ENCODE measurements around the gene BTG2.
"Not testable (repeated sequence)": the region's sequence is repeated elsewhere in the genome, so short reads cannot be mapped to it uniquely, and the experiment has no call there.

The BTG2 gene, protein sequence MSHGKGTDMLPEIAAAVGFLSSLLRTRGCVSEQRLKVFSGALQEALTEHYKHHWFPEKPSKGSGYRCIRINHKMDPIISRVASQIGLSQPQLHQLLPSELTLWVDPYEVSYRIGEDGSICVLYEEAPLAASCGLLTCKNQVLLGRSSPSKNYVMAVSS

GRCh38 chr1:203304919-203305808 is at the start of gene BTG2:
BTG2 (plus strand) TSS chr1:203305519; CDS start chr1:203305607, 88 bp downstream.
- DNase-seq (ENCODE audit: low read depth) = peak; percentile 69
- TF ChIP-seq CTCF (IDR thresholded peaks at IDR 0.05; ENCODE audit: control insufficient read depth, extremely low read depth, insufficient read depth) = no peak
- peak within 1 kb of the TSS; percentile 65 for H3K4me3 ChIP-seq (ENCODE audit: low read depth, low read length)

DNA sequence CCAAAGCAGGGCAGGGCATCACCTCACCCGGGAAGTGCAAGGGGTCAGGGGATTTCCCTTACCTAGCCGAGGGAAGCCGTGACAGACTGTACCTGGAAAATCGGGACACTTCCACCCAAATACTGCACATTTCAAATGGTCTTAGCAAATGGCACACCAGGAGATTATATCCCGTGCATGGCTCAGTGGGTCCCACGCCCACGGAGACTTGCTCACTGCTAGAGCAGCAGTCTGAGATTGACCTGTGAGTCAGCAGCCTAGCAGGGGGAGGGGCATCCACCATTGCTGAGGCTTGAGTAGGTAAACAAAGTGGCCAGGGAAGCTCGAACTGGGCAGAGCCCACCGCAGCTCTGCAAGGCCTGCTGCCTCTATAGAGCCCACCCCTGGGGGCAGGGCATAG is 48.7 kb upstream of the BTG2 start:
- not testable (repeated sequence) for DNase-seq (ENCODE audit: low read depth); H3K4me3 ChIP-seq (ENCODE audit: low read depth, low read length)

- no peak overlapping the region for H3K4me3 ChIP-seq (ENCODE audit: low read depth, low read length)
- DNase-seq (ENCODE audit: low read depth) = no peak
- no peak for TF ChIP-seq CTCF (IDR thresholded peaks at IDR 0.05; ENCODE audit: control insufficient read depth, extremely low read depth, insufficient read depth)
These were observed 41.8 kb upstream of the BTG2 start for GRCh38 chr1:203263496-203263895.

- no peak for DNase-seq (ENCODE audit: low read depth)
- no peak overlapping the region for H3K4me3 ChIP-seq (ENCODE audit: low read depth, low read length)
- TF ChIP-seq CTCF (IDR thresholded peaks at IDR 0.05; ENCODE audit: control insufficient read depth, extremely low read depth, insufficient read depth) = no peak
These were observed 41.2 kb upstream of the BTG2 start for GRCh38 chr1:203264052-203264501.

- no peak for TF ChIP-seq CTCF (IDR thresholded peaks at IDR 0.05; ENCODE audit: control insufficient read depth, extremely low read depth, insufficient read depth)
- no peak overlapping the region for H3K4me3 ChIP-seq (ENCODE audit: low read depth, low read length)
- DNase-seq (ENCODE audit: low read depth) = no peak
These were observed 39.8 kb upstream of the BTG2 start for GRCh38 chr1:203265541-203265940.

- H3K4me3 ChIP-seq (ENCODE audit: low read depth, low read length); DNase-seq (ENCODE audit: low read depth): not testable (repeated sequence)
These were observed 39.2 kb upstream of the BTG2 start for GRCh38 chr1:203266140-203266539.

DNA sequence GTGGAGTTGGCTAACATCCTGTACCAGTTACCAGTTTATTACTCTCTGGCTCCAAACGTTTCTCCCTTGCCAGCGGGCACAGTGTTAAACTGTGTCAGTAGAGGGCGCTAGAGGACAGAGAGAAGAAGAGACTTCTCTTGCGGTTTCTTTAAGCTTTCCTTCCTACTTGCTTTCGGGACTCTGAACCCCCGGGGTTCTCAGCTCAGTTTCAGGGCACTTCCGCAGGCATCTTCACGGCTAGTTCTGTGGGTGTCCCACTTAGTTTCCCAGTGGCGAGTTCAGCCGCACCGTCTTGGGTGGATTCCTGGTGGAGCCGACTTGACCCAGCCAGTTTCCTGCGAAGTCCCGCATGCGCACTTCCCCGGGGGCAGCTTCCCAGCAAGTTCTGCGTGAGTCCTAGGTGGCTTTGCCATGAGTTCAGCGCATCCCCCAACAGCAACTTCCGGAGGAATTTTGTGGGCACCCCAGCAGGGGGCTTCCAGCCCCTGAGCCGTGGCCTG is 37.9 kb upstream of the BTG2 start:
- DNase-seq (ENCODE audit: low read depth) = peak; percentile 86
- TF ChIP-seq CTCF (IDR thresholded peaks at IDR 0.05; ENCODE audit: control insufficient read depth, extremely low read depth, insufficient read depth) = peak; percentile 94
- H3K4me3 ChIP-seq (ENCODE audit: low read depth, low read length) = peak overlapping the region; percentile 50

Measured in LNCaP clone FGC (cell line).